Liver (tissue), 9 donors: ENCODE data around the gene WNT8B. TPM values are rescaled to one million over a fixed set of nuclear protein-coding genes. Genes with fewer than 3 reads are reported as not detected.

ENCODE experiments used
- DNase-seq: peaks from one replicate; pipeline ENCODE4 v3.0.0-alpha.2; 2017; ENCODE audit warnings: low spot score
- H3K27ac ChIP-seq, 2 donors: one replicate each; pipeline ENCODE4 v1.7.0; 2013; ENCODE audit warnings: inconsistent platforms in 2 of 2, low read length in 2 of 2, control low read depth in 1 of 2, low read depth in 1 of 2, mild to moderate bottlenecking in 1 of 2
- H3K27me3 ChIP-seq, 4 donors: one replicate each; pipeline versions ENCODE4 v1.6.1 to v1.7.0; 2013; ENCODE audit warnings: low read length in 3 of 4, inconsistent platforms in 1 of 4, mild to moderate bottlenecking in 1 of 4, moderate library complexity in 1 of 4; ENCODE audit not compliant: control insufficient read depth in 4 of 4, insufficient read depth in 4 of 4
- H3K36me3 ChIP-seq, 4 donors: one replicate each; pipeline versions ENCODE4 v1.6.1 to v1.7.0; 2013; ENCODE audit warnings: low read length in 3 of 4, mild to moderate bottlenecking in 3 of 4, low read depth in 1 of 4, moderate library complexity in 1 of 4; ENCODE audit not compliant: control insufficient read depth in 4 of 4, insufficient read depth in 3 of 4
- H3K4me1 ChIP-seq, 4 donors: one replicate each; pipeline versions ENCODE4 v1.6.1 to v1.7.0; 2013; ENCODE audit warnings: low read length in 3 of 4, mild to moderate bottlenecking in 3 of 4, moderate library complexity in 1 of 4; ENCODE audit not compliant: control insufficient read depth in 4 of 4, insufficient read depth in 4 of 4
- H3K4me3 ChIP-seq, 3 donors: one replicate each; pipeline versions ENCODE4 v1.6.1 to v1.7.0; 2013; ENCODE audit warnings: low read length in 3 of 3, control low read depth in 1 of 3, low read depth in 1 of 3, mild to moderate bottlenecking in 1 of 3
- H3K9ac ChIP-seq, 2 donors: one replicate each; pipeline ENCODE4 v1.7.0; 2013; ENCODE audit warnings: low read length in 2 of 2, mild to moderate bottlenecking in 2 of 2, moderate library complexity in 2 of 2, control low read depth in 1 of 2, low read depth in 1 of 2
- H3K9me3 ChIP-seq, 4 donors: one replicate each; pipeline versions ENCODE4 v1.6.1 to v1.7.0; 2013; ENCODE audit warnings: low read length in 3 of 4; ENCODE audit not compliant: control insufficient read depth in 4 of 4
- ATF3 ChIP-seq: IDR thresholded peaks from 2 replicates; pipeline ENCODE4 v1.6.1; 2016; ENCODE audit warnings: antibody characterized with exemption
- CTCF ChIP-seq: fragments of 150-350 bp; IDR thresholded peaks from 2 replicates; pipeline ENCODE4 v1.5.1; 2017; ENCODE audit warnings: improper control_type of control experiment, low read depth, low read length; ENCODE audit not compliant: missing input control
- EGR1 ChIP-seq, 2 donors: IDR thresholded peaks; 2 replicates each; pipeline ENCODE4 v1.6.1; 2016 to 2018; ENCODE audit warnings: antibody characterized with exemption in 2 of 2, low read depth in 2 of 2
- FOXA1 ChIP-seq: IDR thresholded peaks from 2 replicates; pipeline ENCODE4 v1.6.1; 2016; ENCODE audit warnings: antibody characterized with exemption
- FOXA2 ChIP-seq: IDR thresholded peaks from 2 replicates; pipeline ENCODE4 v1.6.1; 2016; ENCODE audit warnings: antibody characterized with exemption
- GABPA ChIP-seq, 2 donors: IDR thresholded peaks in 1 of 2; conservative IDR thresholded peaks in 1 of 2; 2 replicates each; pipeline ENCODE4 v1.6.1; 2016; ENCODE audit warnings: antibody characterized with exemption in 2 of 2, mild to moderate bottlenecking in 1 of 2, moderate library complexity in 1 of 2
- HNF4A ChIP-seq, 2 donors: conservative IDR thresholded peaks; 2 replicates each; pipeline ENCODE4 v1.6.1; 2016; ENCODE audit warnings: antibody characterized with exemption in 2 of 2, mild to moderate bottlenecking in 2 of 2
- HNF4G ChIP-seq: IDR thresholded peaks from 2 replicates; pipeline ENCODE4 v1.6.1; 2016; ENCODE audit warnings: antibody characterized with exemption
- JUND ChIP-seq, 2 donors: IDR thresholded peaks; 2 replicates each; pipeline ENCODE4 v1.6.1; 2016; ENCODE audit warnings: antibody characterized with exemption in 2 of 2
- MAX ChIP-seq: IDR thresholded peaks from 2 replicates; pipeline ENCODE4 v1.6.1; 2016; ENCODE audit warnings: antibody characterized with exemption
- NR2F2 ChIP-seq: IDR thresholded peaks from 2 replicates; pipeline ENCODE4 v1.6.1; 2016; ENCODE audit warnings: antibody characterized with exemption
- RAD21 ChIP-seq, 2 donors: IDR thresholded peaks; 2 replicates each; pipeline ENCODE4 v1.6.1; 2016; ENCODE audit warnings: antibody characterized with exemption in 2 of 2, mild to moderate bottlenecking in 2 of 2
- REST ChIP-seq: IDR thresholded peaks from 2 replicates; pipeline ENCODE4 v1.6.1; 2016; ENCODE audit warnings: antibody characterized with exemption, mild to moderate bottlenecking
- RXRA ChIP-seq, 2 donors: IDR thresholded peaks; 2 replicates each; pipeline ENCODE4 v1.6.1; 2017 to 2018; ENCODE audit warnings: antibody characterized with exemption in 2 of 2, mild to moderate bottlenecking in 1 of 2
- SP1 ChIP-seq: IDR thresholded peaks from 2 replicates; pipeline ENCODE4 v1.6.1; 2018; ENCODE audit warnings: antibody characterized with exemption, mild to moderate bottlenecking
- YY1 ChIP-seq: IDR thresholded peaks from 2 replicates; pipeline ENCODE4 v1.6.1; 2016; ENCODE audit warnings: antibody characterized with exemption, mild to moderate bottlenecking
- ZBTB33 ChIP-seq: IDR thresholded peaks from 2 replicates; pipeline ENCODE4 v1.6.1; 2016; ENCODE audit warnings: antibody characterized with exemption
- WGBS: extraction: QIAGEN DNeasy Blood & Tissue Kit; methylation state at CpG from one replicate; pipeline ENCODE4 v1.1.7; 2013; 5-methylcytosine and 5-hydroxymethylcytosine counted together
- polyA plus RNA-seq, 2 donors: library from polyadenylated mRNA; stranded (reverse) in 1 of 2; unstranded in 1 of 2; fragments of 200-250 nt in 1 of 2; fragments of >200 nt in 1 of 2; fragmentation: Nextera tagmentation in 1 of 2; extraction: Ambion mirVana in 1 of 2; gene quantifications; one replicate each; pipeline versions ENCODE4 v1.2.1 to v1.2.3, GENCODE V29; 2013 to 2015
- total RNA-seq, 2 donors: library from RNA; depleted of rRNA; stranded (reverse); fragments of >200 nt; gene quantifications; one replicate each; pipeline ENCODE4 v1.2.3, GENCODE V29; 2014
- donor health status: healthy.
- donor health status: healthy.
- donor health status: healthy.
- donor health status: healthy.
- donor health status: healthy.

WNT8B gene
- total and polyA plus RNA-seq, 4 donors: not detected

- H3K9ac ChIP-seq: no peak overlapping the region
- H3K4me3 ChIP-seq: no peak overlapping the region
- no peaks in the 10 kb centered on the region for H3K27me3 ChIP-seq
- no peaks in the 10 kb centered on the region for H3K4me1 ChIP-seq
- H3K9me3 ChIP-seq: no peaks in the 10 kb centered on the region
- no peaks in the 10 kb centered on the region for H3K36me3 ChIP-seq
- 25% methylated on average over 13 of the region's 13 CpGs for WGBS
- peak; percentile 95 for DNase-seq
- no peak for TF ChIP-seq JUND (IDR thresholded peaks at IDR 0.05)
- TF ChIP-seq YY1: no peak
- TF ChIP-seq ZBTB33: no peak
- peak in 1 of 2 donors; percentile 19 for TF ChIP-seq HNF4A (conservative IDR thresholded peaks at IDR 0.05)
- TF ChIP-seq GABPA (IDR thresholded peaks at IDR 0.05 in 1 of 2, conservative IDR thresholded peaks at IDR 0.05 in 1 of 2): no peak
- peak; percentile 100 for TF ChIP-seq RAD21 (IDR thresholded peaks at IDR 0.05)
- TF ChIP-seq HNF4G: no peak
- peak; percentile 100 for TF ChIP-seq CTCF
- TF ChIP-seq SP1: no peak
- TF ChIP-seq NR2F2: peak; percentile 14
- TF ChIP-seq ATF3: no peak
- peak; percentile 42 for TF ChIP-seq FOXA1
- TF ChIP-seq MAX: no peak
- TF ChIP-seq EGR1 (IDR thresholded peaks at IDR 0.05; ENCODE audit: low read depth in 2 of 2): no peak
- TF ChIP-seq RXRA (IDR thresholded peaks at IDR 0.05): peak; percentile 20 to 62
- no peak for TF ChIP-seq REST
- TF ChIP-seq FOXA2: no peak
- H3K27ac ChIP-seq: no peak overlapping the region
Observed at GRCh38 chr10:100433253-100434240, 29.3 kb upstream of the WNT8B start.
